Mesenchymal stem cell (in vitro differentiated cells and primary cell): ENCODE results near the gene CAPN3.

ENCODE experiments used
- DNase-seq: peaks from one replicate; pipeline ENCODE4 v3.0.0-alpha.2; 2013
- H2AFZ ChIP-seq: one replicate; pipeline ENCODE4 v1.6.1; 2013; ENCODE audit warnings: low read depth, mild to moderate bottlenecking, control low read depth, inconsistent platforms, low read length, moderate library complexity
- H2AK5ac ChIP-seq: 2 replicates; pipeline ENCODE4 v1.6.1; 2013; ENCODE audit warnings: low read length, moderate library complexity, mild to moderate bottlenecking, inconsistent platforms; ENCODE audit not compliant: severe bottlenecking
- H2BK120ac ChIP-seq: one replicate; pipeline ENCODE4 v1.6.1; 2013; ENCODE audit warnings: low read depth, mild to moderate bottlenecking, inconsistent platforms, low read length, moderate library complexity
- H2BK12ac ChIP-seq, 2 experiments: one replicate each; pipeline ENCODE4 v1.6.1; 2013; ENCODE audit warnings: inconsistent platforms in 2 of 2, low read length in 2 of 2, mild to moderate bottlenecking in 2 of 2, moderate library complexity in 2 of 2, control low read depth in 1 of 2
- H2BK15ac ChIP-seq: one replicate; pipeline ENCODE4 v1.6.1; 2013; ENCODE audit warnings: mild to moderate bottlenecking, low read depth, inconsistent platforms; ENCODE audit not compliant: poor library complexity, severe bottlenecking
- H2BK5ac ChIP-seq: 2 replicates; pipeline ENCODE4 v1.6.1; 2013; ENCODE audit warnings: low read depth, mild to moderate bottlenecking, low read length, control low read depth, inconsistent platforms; ENCODE audit not compliant: poor library complexity, severe bottlenecking
- H3K14ac ChIP-seq, 2 experiments: one replicate each; pipeline ENCODE4 v1.6.1; 2013; ENCODE audit warnings: inconsistent platforms in 2 of 2, low read length in 2 of 2, control low read depth in 1 of 2, mild to moderate bottlenecking in 1 of 2, moderate library complexity in 1 of 2
- H3K18ac ChIP-seq, 2 experiments: one replicate each; pipeline ENCODE4 v1.6.1; 2013; ENCODE audit warnings: inconsistent platforms in 2 of 2, low read length in 2 of 2, control low read depth in 1 of 2, low read depth in 1 of 2, mild to moderate bottlenecking in 1 of 2
- H3K23ac ChIP-seq, 2 experiments: one replicate each; pipeline ENCODE4 v1.6.1; 2013; ENCODE audit warnings: inconsistent platforms in 2 of 2, low read length in 2 of 2, mild to moderate bottlenecking in 2 of 2, moderate library complexity in 2 of 2, control low read depth in 1 of 2
- H3K27ac ChIP-seq: 2 replicates; pipeline ENCODE4 v1.5.1; 2013; ENCODE audit warnings: mild to moderate bottlenecking, moderate library complexity, low read length, control low read depth, inconsistent platforms; ENCODE audit not compliant: poor library complexity, severe bottlenecking
- H3K27me3 ChIP-seq, 2 experiments: 2 replicates each; pipeline versions ENCODE4 v1.6.1 to v1.7.0; 2013; ENCODE audit warnings: low read length in 2 of 2, mild to moderate bottlenecking in 2 of 2, moderate library complexity in 2 of 2, control low read depth in 1 of 2, inconsistent platforms in 1 of 2; ENCODE audit not compliant: control insufficient read depth in 1 of 2, insufficient read depth in 1 of 2
- H3K36me3 ChIP-seq, 2 experiments: 2 replicates each; pipeline versions ENCODE4 v1.6.1 to v1.7.0; 2013; ENCODE audit warnings: low read length in 2 of 2, control low read depth in 1 of 2, inconsistent platforms in 1 of 2, low read depth in 1 of 2, mild to moderate bottlenecking in 1 of 2; ENCODE audit not compliant: insufficient read depth in 2 of 2, control insufficient read depth in 1 of 2
- H3K4ac ChIP-seq, 2 experiments: one replicate each; pipeline ENCODE4 v1.6.1; 2013; ENCODE audit warnings: inconsistent platforms in 2 of 2, low read length in 2 of 2, mild to moderate bottlenecking in 2 of 2, moderate library complexity in 2 of 2, control low read depth in 1 of 2, low read depth in 1 of 2
- H3K4me1 ChIP-seq: 2 replicates; pipeline ENCODE4 v1.6.1; 2013; ENCODE audit warnings: low read depth, low read length, control low read depth; ENCODE audit not compliant: control insufficient read depth, insufficient read depth
- H3K4me2 ChIP-seq: 2 replicates; pipeline ENCODE4 v1.6.1; 2013; ENCODE audit warnings: low read length, mild to moderate bottlenecking, inconsistent platforms; ENCODE audit not compliant: poor library complexity, severe bottlenecking
- H3K4me3 ChIP-seq, 2 experiments: 2 replicates each; pipeline versions ENCODE4 v1.5.1 to v1.7.0; 2013; ENCODE audit warnings: low read length in 2 of 2, mild to moderate bottlenecking in 2 of 2, control low read depth in 1 of 2, low read depth in 1 of 2; ENCODE audit not compliant: insufficient read depth in 1 of 2
- H3K79me1 ChIP-seq: replicated peaks from 2 replicates; pipeline ENCODE4 v1.6.1; 2013; ENCODE audit warnings: mild to moderate bottlenecking, control low read depth, low read length, inconsistent platforms; ENCODE audit not compliant: poor library complexity, severe bottlenecking
- H3K9ac ChIP-seq: 2 replicates; pipeline ENCODE4 v1.7.0; 2013; ENCODE audit warnings: mild to moderate bottlenecking, low read length, moderate library complexity
- H3K9me3 ChIP-seq: 2 replicates; pipeline ENCODE4 v1.7.0; 2013; ENCODE audit warnings: mild to moderate bottlenecking, low read length; ENCODE audit not compliant: control insufficient read depth
- H4K8ac ChIP-seq: one replicate; pipeline ENCODE4 v1.6.1; 2013; ENCODE audit warnings: inconsistent platforms, mild to moderate bottlenecking, low read length, moderate library complexity
- H4K91ac ChIP-seq: one replicate; pipeline ENCODE4 v1.6.1; 2013; ENCODE audit warnings: mild to moderate bottlenecking, low read length, inconsistent platforms
- WGBS: methylation state at CpG from one replicate; pipeline ENCODE4 v1.1.7; 2013; ENCODE audit warnings: mixed read lengths; 5-methylcytosine and 5-hydroxymethylcytosine counted together

CAPN3 gene

DNA sequence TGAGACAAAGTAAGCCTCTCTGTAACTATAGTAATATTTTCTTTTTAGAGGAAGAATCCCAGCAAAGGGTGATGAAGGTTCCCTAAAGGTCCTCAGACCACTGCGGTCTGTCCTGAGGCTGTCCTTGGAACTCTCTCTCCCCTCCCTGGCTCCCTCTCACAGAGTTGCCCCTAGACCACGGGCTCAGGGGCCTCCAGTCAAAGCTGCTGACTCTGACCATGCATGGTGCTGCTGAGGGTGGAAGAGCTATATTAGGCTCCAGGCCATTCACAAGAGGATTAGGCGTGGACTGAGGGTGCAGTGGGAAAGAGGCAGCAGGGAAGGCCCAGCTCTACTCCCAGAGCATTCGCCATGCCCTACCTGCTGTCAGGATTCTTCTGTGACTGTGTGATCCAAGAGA, 14.6 kb downstream of the CAPN3 start:
- no peak for DNase-seq
- no peak overlapping the region for H3K4ac ChIP-seq
- no peak overlapping the region for H2BK15ac ChIP-seq

DNA sequence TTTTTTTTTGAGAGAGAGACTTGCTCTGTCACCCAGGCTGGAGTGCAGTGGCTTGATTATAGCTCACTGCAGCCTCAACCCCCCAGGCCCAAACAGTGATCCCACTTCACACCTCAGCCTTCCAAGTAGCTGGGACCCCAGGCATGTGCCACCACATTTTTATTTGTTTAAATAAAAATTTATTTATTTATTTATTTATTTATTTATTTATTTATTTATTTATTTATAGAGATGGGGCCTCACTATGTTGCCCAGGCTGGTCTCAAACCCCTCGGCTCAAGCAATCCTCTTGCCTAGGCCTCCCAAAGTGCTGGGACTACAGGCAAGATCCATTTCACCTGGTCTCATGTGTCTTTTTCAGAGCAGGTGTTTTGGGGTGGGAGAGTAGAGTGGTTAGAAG, 15.5 kb downstream of the CAPN3 start:
- no peak overlapping the region for H3K4me2 ChIP-seq
- no peaks in the 10 kb centered on the region for H3K9me3 ChIP-seq
- no peak overlapping the region for H4K91ac ChIP-seq
- no peak overlapping the region for H2AFZ ChIP-seq
- H2BK120ac ChIP-seq, result no peak overlapping the region
- no peak overlapping the region for H2AK5ac ChIP-seq
- H3K23ac ChIP-seq, result no peak overlapping the region
- no peaks in the 10 kb centered on the region for H3K79me1 ChIP-seq
- no peak overlapping the region for H3K27ac ChIP-seq
- no peaks in the 10 kb centered on the region for H3K36me3 ChIP-seq
- no peak overlapping the region for H3K18ac ChIP-seq
- H3K14ac ChIP-seq, result no peak overlapping the region
- WGBS, result 100% methylated on average over 1 of the region's 1 CpG
- no peak overlapping the region for H3K9ac ChIP-seq
- H2BK5ac ChIP-seq, result no peak overlapping the region
- H2BK12ac ChIP-seq, result no peak overlapping the region
- no peak overlapping the region for H3K4ac ChIP-seq
- H4K8ac ChIP-seq, result no peak overlapping the region
- no peaks in the 10 kb centered on the region for H3K4me1 ChIP-seq
- H3K4me3 ChIP-seq, result no peak overlapping the region
- H3K27me3 ChIP-seq, result no peaks in the 10 kb centered on the region
- H2BK15ac ChIP-seq, result no peak overlapping the region
- DNase-seq, result no peak

More for the DNA sequence above, 14.6 kb downstream of the CAPN3 start:
- Histone ChIP-seq H4K8ac (no peak overlapping the region), H3K9ac (no peak overlapping the region), H3K14ac (no peak overlapping the region), H3K4me3 (no peak overlapping the region), H3K9me3 (no peaks in the 10 kb centered on the region), H3K4me2 (no peak overlapping the region), H3K27me3 (no peaks in the 10 kb centered on the region), H3K36me3 (no peaks in the 10 kb centered on the region), H3K79me1 (no peaks in the 10 kb centered on the region), H4K91ac (no peak overlapping the region), H2BK120ac (no peak overlapping the region), H2AK5ac (no peak overlapping the region), H3K4me1 (no peaks in the 10 kb centered on the region), H2BK5ac (no peak overlapping the region), H3K18ac (no peak overlapping the region), H2AFZ (no peak overlapping the region), H3K27ac (no peak overlapping the region), H3K23ac (no peak overlapping the region), H2BK12ac (no peak overlapping the region)
- WGBS, result 89% methylated on average over 4 of the region's 4 CpGs

DNA sequence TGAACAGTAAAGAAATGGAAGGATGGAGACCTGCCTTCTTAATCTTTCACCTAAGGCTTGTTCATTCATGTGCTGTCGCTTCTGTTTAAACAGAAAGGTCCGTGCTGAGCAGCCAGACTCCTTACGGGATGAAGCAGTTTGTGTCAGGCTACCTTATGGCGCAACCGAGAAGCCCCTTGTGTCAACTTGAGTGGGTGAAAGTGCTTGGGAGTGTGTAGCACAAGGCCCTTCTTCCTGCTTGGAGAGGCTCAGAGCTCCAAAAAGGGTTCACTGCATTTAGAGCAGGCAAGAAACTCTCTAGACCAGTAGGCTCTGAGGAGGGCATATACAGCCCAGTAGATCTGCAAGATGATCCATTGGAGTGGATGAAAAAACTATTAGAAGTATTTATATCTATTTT, 16.0 kb downstream of the CAPN3 start:
- no peak overlapping the region for H4K8ac ChIP-seq
- H3K4ac ChIP-seq, result no peak overlapping the region
- no peak overlapping the region for H3K14ac ChIP-seq
- H2AFZ ChIP-seq, result no peak overlapping the region
- no peaks in the 10 kb centered on the region for H3K36me3 ChIP-seq
- no peak for DNase-seq
- H2AK5ac ChIP-seq, result no peak overlapping the region
- no peak overlapping the region for H2BK15ac ChIP-seq
- WGBS, result 96% methylated on average over 5 of the region's 5 CpGs
- no peak overlapping the region for H4K91ac ChIP-seq
- no peak overlapping the region for H3K27ac ChIP-seq
- H3K4me2 ChIP-seq, result no peak overlapping the region
- H3K23ac ChIP-seq, result no peak overlapping the region
- H3K18ac ChIP-seq, result no peak overlapping the region
- no peak overlapping the region for H2BK5ac ChIP-seq
- no peaks in the 10 kb centered on the region for H3K79me1 ChIP-seq
- H3K27me3 ChIP-seq, result no peaks in the 10 kb centered on the region
- no peak overlapping the region for H3K9ac ChIP-seq
- H2BK120ac ChIP-seq, result no peak overlapping the region
- H2BK12ac ChIP-seq, result no peak overlapping the region
- no peaks in the 10 kb centered on the region for H3K4me1 ChIP-seq
- H3K4me3 ChIP-seq, result no peak overlapping the region
- H3K9me3 ChIP-seq, result no peaks in the 10 kb centered on the region

DNA sequence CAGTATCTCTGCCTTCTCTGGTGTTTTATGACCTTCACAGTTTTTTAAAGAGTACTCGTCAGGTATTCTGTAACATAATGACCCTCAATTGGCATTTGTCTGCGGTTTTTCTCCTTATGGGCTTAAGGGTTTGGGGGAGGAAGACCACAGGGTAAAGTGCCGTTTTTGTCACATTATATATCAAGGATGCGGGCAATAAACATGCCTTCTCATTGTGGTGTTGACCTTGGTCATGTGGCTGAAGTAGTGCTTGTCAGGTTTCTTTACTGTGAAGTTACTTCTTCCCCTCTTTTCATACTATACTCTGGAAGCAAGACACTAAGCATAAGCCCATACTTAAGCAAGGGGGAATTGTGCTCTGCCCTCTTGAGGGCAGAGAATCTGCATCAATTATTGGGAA, 16.6 kb downstream of the CAPN3 start:
- Histone ChIP-seq H2AFZ (no peak overlapping the region), H3K79me1 (no peaks in the 10 kb centered on the region), H3K27me3 (no peaks in the 10 kb centered on the region), H3K4me1 (no peaks in the 10 kb centered on the region), H3K36me3 (no peaks in the 10 kb centered on the region), H3K4me2 (no peak overlapping the region), H3K14ac (no peak overlapping the region), H2BK12ac (no peak overlapping the region), H2BK5ac (no peak overlapping the region), H2AK5ac (no peak overlapping the region), H3K27ac (no peak overlapping the region), H3K9me3 (no peaks in the 10 kb centered on the region), H4K91ac (no peak overlapping the region), H3K4me3 (no peak overlapping the region), H2BK120ac (no peak overlapping the region), H2BK15ac (no peak overlapping the region), H3K9ac (no peak overlapping the region), H4K8ac (no peak overlapping the region), H3K23ac (no peak overlapping the region), H3K18ac (no peak overlapping the region), H3K4ac (no peak overlapping the region)
- no peak for DNase-seq
- WGBS, result 69% methylated on average over 2 of the region's 4 CpGs
